HG03280 (cell line): ENCODE results near the gene IL32.

Experiments used
- ATAC-seq: cut with Tn5 transposase; IDR thresholded peaks from one replicate; pipeline ENCODE4 v1.9.1; 2021; ENCODE audit warnings: mild to moderate bottlenecking, moderate library complexity; ENCODE audit not compliant: unreplicated experiment

The IL32 gene

GRCh38 chr16:3027983-3028715 is 37.3 kb upstream of the IL32 start:
- no peak for ATAC-seq

DNA sequence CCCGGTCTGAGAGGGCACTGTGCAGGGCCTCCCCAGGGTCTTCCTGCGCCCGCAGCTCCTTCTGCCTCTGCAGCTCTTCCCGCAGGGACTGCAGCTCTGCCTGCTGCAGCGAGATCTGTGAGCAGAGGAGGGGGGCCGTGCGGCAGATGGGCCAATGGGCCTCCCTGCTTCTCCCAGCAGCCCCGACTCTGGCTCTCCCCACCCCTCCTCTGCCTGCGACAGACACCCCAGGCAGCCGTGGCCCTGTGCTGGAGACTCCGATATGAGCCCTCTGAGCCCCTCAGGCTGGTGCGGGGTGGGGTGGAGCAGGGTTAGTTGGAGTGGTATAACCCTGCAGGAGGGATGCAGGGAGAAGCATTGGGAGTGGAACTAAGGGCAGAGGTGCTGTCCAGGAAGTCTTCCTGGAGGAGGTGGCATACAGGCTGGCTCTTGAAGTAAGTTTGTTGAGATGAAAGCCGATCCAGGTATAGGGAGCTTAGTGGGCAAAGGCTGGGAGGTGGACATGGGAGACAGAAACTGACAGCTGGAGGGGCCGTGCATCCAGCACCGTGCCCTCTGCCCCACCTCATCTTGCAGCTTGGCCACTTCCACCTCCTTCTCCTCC is 36.6 kb upstream of the IL32 start:
- no peak for ATAC-seq

- ATAC-seq = no peak
Observed at GRCh38 chr16:3029491-3030221, 35.8 kb upstream of the IL32 start.

- ATAC-seq = no peak
Observed at GRCh38 chr16:3030222-3031212, 34.9 kb upstream of the IL32 start.

- no peak for ATAC-seq
Observed at GRCh38 chr16:3032624-3033023, 32.8 kb upstream of the IL32 start.

GRCh38 chr16:3035289-3035971 is 30.0 kb upstream of the IL32 start:
- no peak for ATAC-seq

- no peak for ATAC-seq
Observed at GRCh38 chr16:3035972-3036725, 29.3 kb upstream of the IL32 start.

GRCh38 chr16:3036726-3037315 is 28.6 kb upstream of the IL32 start, which contains the start of gene BICDL2:
BICDL2 (minus strand) TSS chr16:3036944; CDS start chr16:3035496, 1,448 bp downstream.
- no peak for ATAC-seq

DNA sequence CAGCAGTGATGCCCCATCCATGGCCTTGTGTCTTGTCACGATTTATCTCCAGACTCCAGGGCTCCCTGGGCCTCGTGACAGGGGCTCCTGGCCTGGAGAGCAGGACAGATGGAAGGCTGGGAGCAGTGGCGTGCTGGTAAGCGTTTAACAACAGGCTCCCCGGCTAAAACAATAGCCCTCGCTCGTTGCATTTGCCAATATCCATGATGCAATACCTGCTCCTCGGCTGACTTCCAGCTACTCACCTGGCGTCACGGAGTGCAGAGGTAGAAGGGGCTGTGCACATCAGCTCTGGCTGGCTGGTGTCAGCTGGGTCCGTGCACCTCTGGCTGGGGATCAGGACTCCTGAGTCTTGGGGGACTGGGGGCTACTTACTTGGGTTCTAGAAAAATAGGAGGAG is 27.2 kb upstream of the IL32 start:
- no peak for ATAC-seq

GRCh38 chr16:3038896-3039295 is 26.5 kb upstream of the IL32 start:
- ATAC-seq = no peak

DNA sequence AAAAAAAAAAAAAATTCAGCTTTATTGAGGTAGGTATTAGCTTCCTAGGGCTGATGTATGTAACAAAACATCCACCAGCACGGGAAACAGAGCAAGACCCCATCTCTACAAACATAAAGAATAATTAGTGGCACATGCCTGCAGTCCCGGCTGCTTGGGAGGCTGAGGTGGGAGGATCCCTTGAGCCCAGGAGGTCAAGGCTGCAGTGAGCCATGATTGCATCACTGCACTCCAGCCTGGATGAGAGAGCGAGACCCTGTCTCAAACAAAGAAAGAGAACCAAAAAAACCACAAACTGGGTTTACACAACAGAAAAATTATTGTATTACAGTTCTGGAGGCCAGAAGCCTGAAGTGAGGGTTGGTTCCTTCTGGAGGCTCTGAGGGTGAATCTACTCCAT is 23.1 kb upstream of the IL32 start:
- ATAC-seq = no peak

DNA sequence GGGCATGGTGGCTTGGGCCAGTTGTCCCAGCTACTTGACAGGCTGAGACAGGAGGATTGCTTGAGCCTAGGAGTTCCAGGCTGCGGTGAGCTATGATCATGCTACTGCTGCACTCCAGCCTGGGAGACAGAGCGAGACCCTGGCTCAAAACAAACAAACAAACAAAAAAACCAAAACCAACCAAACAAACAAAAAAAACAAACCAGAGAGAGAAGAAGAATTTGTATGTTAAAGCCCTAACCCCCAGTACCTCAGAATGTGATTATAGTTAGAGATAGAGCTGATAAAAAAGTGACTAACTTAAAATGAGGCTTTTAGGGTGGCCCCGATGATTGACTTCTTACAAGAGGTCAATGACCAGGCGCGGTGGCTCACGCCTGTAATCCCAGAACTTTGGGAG is 20.7 kb upstream of the IL32 start:
- ATAC-seq = no peak

GRCh38 chr16:3045758-3046640 is 19.4 kb upstream of the IL32 start, which contains the start of gene MMP25:
MMP25 (plus strand) TSS chr16:3046561; CDS start chr16:3046918, 357 bp downstream.
- no peak for ATAC-seq

- no peak for ATAC-seq
Observed at GRCh38 chr16:3046641-3047386, 18.6 kb upstream of the IL32 start.

DNA sequence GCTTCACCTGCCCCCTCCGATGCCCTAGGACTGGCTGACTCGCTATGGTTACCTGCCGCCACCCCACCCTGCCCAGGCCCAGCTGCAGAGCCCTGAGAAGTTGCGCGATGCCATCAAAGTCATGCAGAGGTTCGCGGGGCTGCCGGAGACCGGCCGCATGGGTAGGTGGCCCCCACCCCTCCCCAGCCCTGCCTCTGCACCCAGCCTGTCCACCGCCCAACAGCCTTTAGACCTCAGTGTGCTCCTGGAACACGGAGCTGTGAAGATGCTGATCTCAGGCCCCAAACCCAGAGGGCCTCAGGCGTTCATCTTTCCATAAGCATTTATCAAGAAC is 18.1 kb upstream of the IL32 start:
- no peak for ATAC-seq

DNA sequence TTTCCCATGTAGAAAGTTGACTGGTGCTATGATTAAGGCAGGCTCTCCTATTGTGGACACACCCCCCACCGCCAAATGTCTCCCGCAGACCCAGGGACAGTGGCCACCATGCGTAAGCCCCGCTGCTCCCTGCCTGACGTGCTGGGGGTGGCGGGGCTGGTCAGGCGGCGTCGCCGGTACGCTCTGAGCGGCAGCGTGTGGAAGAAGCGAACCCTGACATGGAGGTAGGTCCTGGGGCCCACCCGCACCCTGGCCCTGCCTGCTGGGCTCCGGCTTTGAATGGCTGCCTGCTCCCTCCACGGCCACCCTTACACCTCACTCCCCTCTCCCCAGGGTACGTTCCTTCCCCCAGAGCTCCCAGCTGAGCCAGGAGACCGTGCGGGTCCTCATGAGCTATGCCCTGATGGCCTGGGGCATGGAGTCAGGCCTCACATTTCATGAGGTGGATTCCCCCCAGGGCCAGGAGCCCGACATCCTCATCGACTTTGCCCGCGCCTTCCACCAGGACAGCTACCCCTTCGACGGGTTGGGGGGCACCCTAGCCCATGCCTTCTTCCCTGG is 15.4 kb upstream of the IL32 start:
- no peak for ATAC-seq

- ATAC-seq = no peak
Observed at GRCh38 chr16:3050487-3050886, 15.0 kb upstream of the IL32 start.
